Measurements from ENCODE around the gene CAMK2D.
A peak's percentile ranks its signal among the peaks of the same experiment; 100 is the strongest.

Gene CAMK2D

GRCh38 chr4:113584407-113585150 is 177.0 kb downstream of the CAMK2D start:
- Histone ChIP-seq H3K4me3 (ENCODE audit: low read length) (no peak overlapping the region), H3K4me1 (ENCODE audit: insufficient read depth, low read length) (peaks cover 42% of the 10 kb centered on the region), H3K27me3 (ENCODE audit: insufficient read depth, low read length) (no peaks in the 10 kb centered on the region), H3K9ac (ENCODE audit: low read depth, low read length) (peak overlapping the region; percentile 22; the same call in 1 of the 2 replicates), H3K27ac (ENCODE audit: low read depth, low read length) (peak overlapping the region; percentile 84), H3K9me3 (ENCODE audit: insufficient read depth, low read depth, low read length) (no peaks in the 10 kb centered on the region), H3K36me3 (ENCODE audit: insufficient read depth, low read length) (no peaks in the 10 kb centered on the region)
- WGBS, result 32% methylated on average over 4 of the region's 4 CpGs

DNA sequence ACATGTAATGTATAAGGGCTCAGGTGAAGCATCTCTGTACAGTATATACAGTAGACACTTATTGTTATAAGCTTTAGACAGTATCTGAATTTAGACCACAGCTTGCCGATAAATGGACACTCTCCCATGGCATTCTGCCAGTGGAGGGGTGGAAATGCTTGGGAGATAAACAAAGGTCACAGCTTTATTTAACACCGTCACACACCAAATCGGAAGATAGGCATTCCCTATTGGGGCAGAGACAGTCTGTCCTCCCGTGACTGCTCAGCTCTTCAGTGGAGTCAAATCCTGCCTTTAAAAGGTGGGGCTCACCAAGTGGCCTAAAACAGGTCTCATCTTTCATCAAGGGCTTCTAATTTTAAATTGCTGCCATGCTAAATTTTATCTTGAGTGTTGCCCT is 178.8 kb downstream of the CAMK2D start:
- 98% methylated on average over 4 of the region's 4 CpGs for WGBS
- Histone ChIP-seq H3K27me3 (ENCODE audit: insufficient read depth, low read length) (no peaks in the 10 kb centered on the region), H3K9me3 (ENCODE audit: insufficient read depth, low read depth, low read length) (no peaks in the 10 kb centered on the region), H3K4me1 (ENCODE audit: insufficient read depth, low read length) (peaks cover 43% of the 10 kb centered on the region), H3K9ac (ENCODE audit: low read depth, low read length) (no peak overlapping the region), H3K4me3 (ENCODE audit: low read length) (no peak overlapping the region), H3K27ac (ENCODE audit: low read depth, low read length) (no peak overlapping the region), H3K36me3 (ENCODE audit: insufficient read depth, low read length) (no peaks in the 10 kb centered on the region)

DNA sequence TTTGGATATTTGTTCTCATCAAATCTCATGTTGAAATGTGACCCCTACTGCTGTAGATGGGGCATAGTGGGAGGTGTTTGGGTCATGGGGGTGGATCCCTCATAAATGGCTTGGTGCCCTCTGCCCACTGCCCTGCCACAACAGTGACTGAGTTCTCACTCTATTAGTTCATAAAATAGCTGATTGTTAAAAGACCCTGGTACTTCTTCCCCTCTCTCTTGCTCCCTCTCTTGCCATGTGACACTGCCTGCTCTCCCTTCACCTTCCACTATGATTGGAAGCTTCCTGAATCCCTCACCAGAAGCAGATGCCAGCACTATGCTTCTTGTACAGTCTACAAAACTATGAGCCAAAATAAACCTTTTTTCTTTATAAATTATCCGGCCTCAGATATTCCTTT is 182.2 kb downstream of the CAMK2D start:
- WGBS, result 89% methylated on average over 1 of the region's 1 CpG
- no peaks in the 10 kb centered on the region for H3K36me3 ChIP-seq (ENCODE audit: insufficient read depth, low read length)
- H3K4me1 ChIP-seq (ENCODE audit: insufficient read depth, low read length), result peaks cover 30% of the 10 kb centered on the region

GRCh38 chr4:113576947-113577678 is 184.4 kb downstream of the CAMK2D start:
- H3K9ac ChIP-seq (ENCODE audit: low read depth, low read length), result no peak overlapping the region
- H3K27ac ChIP-seq (ENCODE audit: low read depth, low read length), result no peak overlapping the region
- no peak overlapping the region for H3K4me3 ChIP-seq (ENCODE audit: low read length)
- no peaks in the 10 kb centered on the region for H3K9me3 ChIP-seq (ENCODE audit: insufficient read depth, low read depth, low read length)
- H3K27me3 ChIP-seq (ENCODE audit: insufficient read depth, low read length), result no peaks in the 10 kb centered on the region
- H3K4me1 ChIP-seq (ENCODE audit: insufficient read depth, low read length), result peaks cover 12% of the 10 kb centered on the region
- WGBS, result no CpG with 5 or more reads among the region's 5 CpGs
- H3K36me3 ChIP-seq (ENCODE audit: insufficient read depth, low read length), result no peaks in the 10 kb centered on the region

More for the DNA sequence above, 182.2 kb downstream of the CAMK2D start:
- Histone ChIP-seq H3K27ac (ENCODE audit: low read depth, low read length) (no peak overlapping the region), H3K27me3 (ENCODE audit: insufficient read depth, low read length) (no peaks in the 10 kb centered on the region), H3K4me3 (ENCODE audit: low read length) (no peak overlapping the region), H3K9me3 (ENCODE audit: insufficient read depth, low read depth, low read length) (no peaks in the 10 kb centered on the region), H3K9ac (ENCODE audit: low read depth, low read length) (no peak overlapping the region)

- Histone ChIP-seq H3K9me3 (ENCODE audit: insufficient read depth, low read depth, low read length) (no peaks in the 10 kb centered on the region), H3K9ac (ENCODE audit: low read depth, low read length) (no peak overlapping the region), H3K27me3 (ENCODE audit: insufficient read depth, low read length) (no peaks in the 10 kb centered on the region), H3K4me1 (ENCODE audit: insufficient read depth, low read length) (peaks cover 12% of the 10 kb centered on the region), H3K27ac (ENCODE audit: low read depth, low read length) (no peak overlapping the region), H3K36me3 (ENCODE audit: insufficient read depth, low read length) (no peaks in the 10 kb centered on the region), H3K4me3 (ENCODE audit: low read length) (no peak overlapping the region)
- 94% methylated on average over 1 of the region's 2 CpGs for WGBS
These were observed 186.1 kb downstream of the CAMK2D start for GRCh38 chr4:113575401-113575800.

DNA sequence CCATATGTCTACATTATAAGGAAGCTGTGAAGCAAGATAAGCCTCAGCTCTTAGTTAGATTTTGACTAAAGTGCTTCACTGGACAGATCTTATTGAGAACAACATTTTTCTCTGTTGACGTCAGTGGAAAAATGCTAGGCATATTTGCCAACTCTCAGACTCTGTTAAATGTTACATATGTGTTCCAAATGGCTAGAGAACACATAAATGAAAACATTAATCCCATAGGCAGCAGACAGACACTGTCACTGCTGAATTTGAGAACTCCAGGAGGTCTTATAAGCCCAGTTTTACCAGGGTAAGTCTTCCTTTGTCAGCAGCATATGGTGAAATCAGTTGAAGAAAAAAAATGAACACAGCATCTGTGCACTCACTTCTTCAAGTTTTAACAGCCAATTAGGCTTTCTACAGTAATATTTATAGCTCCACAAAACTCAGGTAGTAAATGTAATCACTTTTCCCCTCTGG is 186.9 kb downstream of the CAMK2D start:
- Histone ChIP-seq H3K9ac (ENCODE audit: low read depth, low read length) (no peak overlapping the region), H3K4me1 (ENCODE audit: insufficient read depth, low read length) (peaks cover 12% of the 10 kb centered on the region), H3K36me3 (ENCODE audit: insufficient read depth, low read length) (no peaks in the 10 kb centered on the region), H3K27ac (ENCODE audit: low read depth, low read length) (no peak overlapping the region), H3K9me3 (ENCODE audit: insufficient read depth, low read depth, low read length) (no peaks in the 10 kb centered on the region), H3K4me3 (ENCODE audit: low read length) (no peak overlapping the region), H3K27me3 (ENCODE audit: insufficient read depth, low read length) (no peaks in the 10 kb centered on the region)
- WGBS, result 100% methylated on average over 1 of the region's 1 CpG

DNA sequence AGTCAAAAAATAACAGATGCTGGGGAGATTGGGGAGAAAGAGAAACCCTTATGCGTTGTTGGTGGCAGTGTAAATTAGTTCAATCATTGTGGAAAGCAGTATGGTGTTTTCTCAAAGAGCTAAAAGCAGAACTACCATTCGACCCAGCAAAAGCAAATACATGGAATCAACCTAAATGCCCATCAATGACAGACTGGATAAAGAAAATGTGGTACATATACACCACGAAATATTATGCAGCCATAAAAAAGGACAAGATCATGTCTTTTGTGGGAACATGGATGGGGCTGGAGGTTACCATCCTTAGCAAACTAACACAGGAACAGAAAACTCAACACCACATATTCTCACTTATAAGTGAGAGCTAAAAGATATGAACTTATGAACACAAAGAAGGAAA is 188.9 kb downstream of the CAMK2D start:
- 100% methylated on average over 2 of the region's 3 CpGs for WGBS
- H3K4me1 ChIP-seq (ENCODE audit: insufficient read depth, low read length), result peaks cover 10% of the 10 kb centered on the region
- H3K9ac ChIP-seq (ENCODE audit: low read depth, low read length), result no peak overlapping the region
- no peaks in the 10 kb centered on the region for H3K27me3 ChIP-seq (ENCODE audit: insufficient read depth, low read length)
- H3K9me3 ChIP-seq (ENCODE audit: insufficient read depth, low read depth, low read length), result no peaks in the 10 kb centered on the region
- no peaks in the 10 kb centered on the region for H3K36me3 ChIP-seq (ENCODE audit: insufficient read depth, low read length)
- H3K27ac ChIP-seq (ENCODE audit: low read depth, low read length), result no peak overlapping the region
- H3K4me3 ChIP-seq (ENCODE audit: low read length), result no peak overlapping the region

DNA sequence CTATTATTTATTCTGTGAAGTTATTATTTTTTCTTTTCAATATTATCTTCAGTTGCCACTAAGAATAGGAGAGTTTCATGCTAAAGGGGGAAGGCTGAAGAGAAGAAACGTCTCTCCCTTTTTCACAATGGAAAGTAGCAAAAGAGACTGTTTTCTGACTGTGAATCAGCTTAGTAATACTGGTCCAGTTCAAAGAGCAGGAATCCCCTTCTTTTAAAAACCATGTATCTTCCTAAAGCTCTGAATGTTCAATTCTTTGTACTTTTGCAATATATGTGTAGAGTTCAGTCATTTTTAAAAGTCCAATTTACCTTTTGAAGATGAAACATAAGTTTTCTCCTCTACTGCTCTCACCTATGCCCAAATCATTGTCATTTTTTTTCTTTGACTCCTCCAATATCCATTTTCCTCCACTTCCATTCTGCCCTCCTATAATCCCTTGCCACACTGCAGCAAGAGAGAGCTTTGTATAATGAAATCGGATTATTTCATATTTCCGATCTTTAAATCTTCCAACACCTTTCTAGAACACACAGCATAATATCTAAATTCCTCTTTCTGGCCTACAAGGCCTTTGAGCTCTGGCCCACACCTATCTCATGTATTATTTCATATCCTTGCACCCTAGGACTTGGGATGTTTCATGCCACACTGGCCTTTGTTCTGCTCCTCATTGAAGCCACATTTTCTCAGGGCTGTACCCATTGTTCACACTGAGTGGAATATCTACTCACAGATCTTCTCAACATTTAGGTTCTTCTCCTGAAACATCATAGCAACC is 195.3 kb downstream of the CAMK2D start:
- Histone ChIP-seq H3K9ac (ENCODE audit: low read depth, low read length) (no peak overlapping the region), H3K4me3 (ENCODE audit: low read length) (no peak overlapping the region), H3K27me3 (ENCODE audit: insufficient read depth, low read length) (no peaks in the 10 kb centered on the region), H3K9me3 (ENCODE audit: insufficient read depth, low read depth, low read length) (no peaks in the 10 kb centered on the region), H3K4me1 (ENCODE audit: insufficient read depth, low read length) (no peaks in the 10 kb centered on the region), H3K36me3 (ENCODE audit: insufficient read depth, low read length) (no peaks in the 10 kb centered on the region), H3K27ac (ENCODE audit: low read depth, low read length) (no peak overlapping the region)
- 92% methylated on average over 3 of the region's 3 CpGs for WGBS

DNA sequence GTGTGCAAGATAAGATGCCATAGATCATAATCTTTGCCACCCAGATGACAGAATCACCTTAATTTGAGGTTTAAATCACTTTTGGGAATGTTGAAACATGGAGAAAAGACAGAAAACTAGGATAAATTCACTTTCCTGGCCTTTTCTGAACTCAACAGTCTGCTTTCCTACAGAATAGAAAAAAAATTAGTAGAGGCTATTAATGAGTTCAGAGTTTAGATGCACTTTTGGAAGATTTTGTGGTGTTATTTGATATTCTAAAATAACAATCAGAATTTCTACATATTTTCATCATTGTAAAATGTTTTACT is 195.9 kb downstream of the CAMK2D start:
- Histone ChIP-seq H3K9ac (ENCODE audit: low read depth, low read length) (no peak overlapping the region), H3K4me1 (ENCODE audit: insufficient read depth, low read length) (peaks cover 2% of the 10 kb centered on the region; the same call in 1 of the 2 replicates), H3K27ac (ENCODE audit: low read depth, low read length) (no peak overlapping the region), H3K36me3 (ENCODE audit: insufficient read depth, low read length) (no peaks in the 10 kb centered on the region), H3K9me3 (ENCODE audit: insufficient read depth, low read depth, low read length) (no peaks in the 10 kb centered on the region), H3K4me3 (ENCODE audit: low read length) (no peak overlapping the region), H3K27me3 (ENCODE audit: insufficient read depth, low read length) (no peaks in the 10 kb centered on the region)

- Histone ChIP-seq H3K4me3 (ENCODE audit: low read length) (no peak overlapping the region), H3K4me1 (ENCODE audit: insufficient read depth, low read length) (peaks cover 13% of the 10 kb centered on the region), H3K9ac (ENCODE audit: low read depth, low read length) (no peak overlapping the region), H3K27ac (ENCODE audit: low read depth, low read length) (no peak overlapping the region), H3K9me3 (ENCODE audit: insufficient read depth, low read depth, low read length) (no peaks in the 10 kb centered on the region), H3K36me3 (ENCODE audit: insufficient read depth, low read length) (no peaks in the 10 kb centered on the region), H3K27me3 (ENCODE audit: insufficient read depth, low read length) (no peaks in the 10 kb centered on the region)
- WGBS, result 94% methylated on average over 2 of the region's 3 CpGs
These were observed 197.0 kb downstream of the CAMK2D start for GRCh38 chr4:113564493-113564892.
